GM18526 (cell line): ENCODE measurements around the gene HIBCH.

Experiments
- POLR2A ChIP-seq: IDR thresholded peaks from 3 replicates; pipeline ENCODE4 v1.6.1; 2011; ENCODE audit not compliant: insufficient read length; ENCODE audit errors: extremely low read depth

HIBCH gene

DNA sequence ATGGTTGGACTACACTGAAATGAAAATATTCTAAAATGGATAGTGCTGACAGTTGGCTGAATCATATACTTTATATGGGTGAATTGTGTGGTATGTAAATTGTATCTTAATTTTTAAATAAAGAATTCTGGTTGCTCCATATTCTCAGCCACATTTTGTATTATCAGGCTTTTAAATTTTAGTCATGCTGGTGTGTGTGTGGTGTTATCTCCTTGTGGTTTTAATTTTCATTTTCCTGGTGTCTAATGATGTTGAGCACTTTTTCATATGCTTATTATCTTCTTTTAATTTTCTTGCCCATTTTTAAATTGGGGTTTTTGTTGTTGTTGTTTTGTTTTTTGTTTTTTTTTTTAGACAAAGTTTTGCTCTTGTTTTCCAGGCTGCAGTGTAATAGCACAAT lies 3.8 kb upstream of the HIBCH start:
- TF ChIP-seq POLR2A = no peak

DNA sequence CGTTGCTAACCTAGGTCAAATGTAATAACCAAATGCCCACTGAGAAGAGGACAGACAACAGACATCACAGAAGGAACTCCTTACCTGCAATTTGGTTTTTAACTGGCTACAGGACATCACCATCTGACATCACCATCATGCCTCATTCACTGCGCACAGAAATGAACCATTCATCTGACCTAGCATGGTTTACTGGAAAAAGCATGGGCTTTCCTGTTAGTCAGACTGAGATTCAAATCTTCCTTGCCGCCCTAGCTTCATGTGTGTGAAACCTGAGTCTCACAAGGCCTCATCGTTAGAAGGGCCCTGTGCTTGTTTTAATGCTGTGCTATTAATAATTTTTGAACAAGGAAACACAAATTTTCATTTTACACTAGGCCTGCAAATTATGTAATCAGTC lies 1.1 kb upstream of the HIBCH start:
- TF ChIP-seq POLR2A = no peak

DNA sequence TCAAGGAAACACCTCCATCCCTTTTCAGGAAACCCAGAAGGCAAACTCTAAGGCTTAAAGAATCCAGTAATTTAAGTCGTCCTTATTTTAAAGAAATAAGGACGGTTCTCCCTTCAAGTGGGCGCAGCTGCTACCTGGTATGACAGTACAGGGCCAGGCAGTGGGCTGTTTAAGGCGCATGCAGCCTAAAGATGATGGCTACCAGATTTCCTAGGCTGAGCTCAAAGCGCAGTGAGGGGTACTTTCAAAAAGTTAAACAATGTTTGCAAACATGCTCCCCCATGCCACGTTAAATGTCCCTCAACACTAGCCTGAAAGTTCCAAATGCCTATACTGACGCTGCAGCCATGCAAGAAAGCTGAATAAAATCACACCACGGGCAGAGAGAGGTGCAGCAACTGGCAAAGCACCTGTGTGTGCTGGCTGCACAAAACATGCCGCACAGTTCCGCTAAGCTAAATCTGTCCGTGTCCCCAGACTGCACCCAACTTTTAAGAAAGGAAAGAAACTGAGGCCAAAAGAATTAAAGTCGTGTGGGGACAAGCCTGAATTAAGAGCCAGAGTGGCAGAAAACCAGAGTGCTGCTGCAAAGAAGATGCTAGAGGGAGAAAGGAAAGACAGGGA lies 583 bp downstream of the HIBCH start:
- no peak for TF ChIP-seq POLR2A

DNA sequence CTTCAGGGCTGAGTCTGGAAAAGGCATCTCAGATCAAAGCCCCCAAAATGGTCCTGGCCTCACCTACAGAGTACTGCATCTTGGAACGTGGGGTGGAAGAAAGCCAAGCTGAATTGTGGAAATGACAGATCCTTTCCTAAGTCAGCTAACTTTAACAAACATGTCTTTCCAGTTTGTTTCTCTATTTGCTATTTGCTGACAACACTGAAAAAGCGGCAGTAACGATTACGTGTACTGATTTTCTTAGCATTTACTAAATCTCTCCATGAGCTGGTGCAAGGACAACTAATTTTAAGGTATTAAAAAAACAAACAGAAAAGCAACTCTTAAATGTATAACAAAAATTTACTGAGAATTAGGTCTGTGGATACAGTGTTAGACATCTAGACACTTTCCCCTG lies 1.1 kb downstream of the HIBCH start:
- no peak for TF ChIP-seq POLR2A

DNA sequence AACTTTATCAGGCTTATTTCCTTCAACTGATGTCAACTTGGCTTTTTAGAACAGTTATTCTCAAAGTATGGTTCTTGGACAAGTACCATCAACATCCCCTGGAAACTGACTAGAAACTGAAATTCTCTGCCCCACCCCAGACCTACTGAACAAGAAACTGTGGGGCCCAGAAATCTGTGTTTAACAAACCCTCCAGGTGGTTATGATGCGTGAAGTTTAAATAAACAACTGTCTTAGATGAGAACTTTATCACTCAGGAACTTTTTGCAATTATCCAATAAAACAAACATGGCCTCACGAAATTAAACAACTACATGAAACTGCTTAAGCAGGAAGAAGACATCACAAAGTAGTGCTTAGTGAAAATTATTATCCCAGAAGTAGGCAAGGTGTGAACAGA lies 4.4 kb downstream of the HIBCH start:
- TF ChIP-seq POLR2A = no peak

DNA sequence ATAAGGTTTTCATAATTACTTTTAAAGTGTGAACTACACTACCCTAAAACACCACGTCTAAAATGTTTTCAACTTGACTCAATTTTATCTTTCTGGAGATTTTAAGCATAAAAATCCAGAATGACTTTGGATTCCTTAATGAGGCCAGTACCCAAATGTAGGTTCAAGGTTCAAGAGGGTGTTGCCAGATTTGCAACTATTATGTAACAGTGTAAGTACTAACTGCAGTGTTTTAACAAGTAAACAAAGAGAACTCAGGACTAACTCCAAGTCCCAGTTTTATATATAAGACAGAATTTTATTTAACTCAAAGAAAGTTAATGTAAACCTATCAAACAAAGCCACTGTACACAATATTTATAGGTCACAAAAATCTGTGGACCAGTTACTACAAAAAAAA lies 5.7 kb downstream of the HIBCH start:
- TF ChIP-seq POLR2A = no peak

DNA sequence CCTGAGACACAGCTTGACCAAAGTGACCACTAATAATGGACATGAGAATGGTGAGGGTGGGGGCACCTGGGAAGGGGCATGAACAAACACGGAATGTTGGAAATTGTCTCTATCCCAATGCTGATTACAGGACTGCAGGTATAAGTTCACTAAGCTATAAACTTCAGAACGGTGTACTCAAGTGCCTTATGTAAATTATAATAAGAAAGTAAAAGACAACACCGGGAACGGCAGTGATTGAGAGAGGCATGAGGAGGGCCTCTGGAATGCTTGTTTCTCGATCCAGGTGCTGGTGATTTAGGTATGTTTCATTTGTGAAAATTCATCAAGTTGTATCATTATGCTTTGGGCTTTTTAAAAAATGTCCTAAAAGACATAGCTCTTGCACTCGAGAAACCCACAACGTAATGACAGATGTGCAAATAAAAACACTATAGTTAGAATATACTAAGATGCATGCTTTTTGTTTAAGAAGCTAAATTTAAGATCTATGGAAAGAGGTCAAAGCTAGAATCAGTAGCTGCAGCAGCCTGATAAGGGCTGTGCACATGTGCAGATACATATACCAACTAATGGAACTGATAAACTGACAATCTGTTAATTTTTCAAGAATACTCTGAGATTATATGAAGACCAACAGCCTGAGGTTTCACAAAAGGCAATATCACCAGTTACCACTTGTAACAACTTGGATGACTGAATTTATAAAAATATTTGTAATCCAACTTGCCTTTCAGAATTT lies 7.6 kb downstream of the HIBCH start:
- TF ChIP-seq POLR2A = no peak

DNA sequence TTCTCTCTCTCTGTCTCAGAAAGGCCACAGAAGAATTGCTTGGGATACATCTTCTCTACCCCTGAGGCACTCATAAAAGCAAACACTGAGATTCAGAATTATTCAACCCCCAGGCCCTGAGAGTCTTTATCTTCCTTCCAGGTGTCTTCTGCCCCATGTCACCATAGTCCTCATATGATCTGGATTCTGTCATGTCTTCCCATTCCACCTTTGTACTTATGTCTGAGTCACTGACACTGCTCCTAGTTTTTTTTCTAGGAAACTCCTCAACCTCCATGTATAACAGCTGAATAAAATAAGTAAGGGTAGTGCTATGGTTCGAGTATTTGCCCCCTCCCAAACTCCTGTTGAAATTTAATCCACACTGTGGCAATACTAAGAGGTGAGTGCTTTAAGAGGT lies 11.6 kb downstream of the HIBCH start:
- TF ChIP-seq POLR2A = no peak

DNA sequence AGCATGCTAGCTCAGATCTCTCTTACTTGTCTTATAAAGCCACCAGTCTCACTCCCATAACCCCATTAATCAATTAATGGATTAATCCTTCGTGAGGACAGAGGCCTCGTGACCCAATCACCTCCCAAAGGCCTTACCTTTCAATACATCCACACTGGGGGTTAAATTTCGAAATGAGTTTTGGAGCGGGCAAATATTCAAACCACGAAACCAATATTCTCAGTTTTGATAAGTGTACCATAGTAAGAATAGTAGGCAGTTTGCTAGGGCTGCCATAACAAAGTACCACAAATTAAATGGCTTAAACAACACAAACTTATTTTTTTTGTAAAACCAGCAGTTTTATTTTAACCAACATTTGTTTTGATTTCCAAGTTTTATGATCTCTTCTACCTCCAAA lies 15.2 kb downstream of the HIBCH start:
- TF ChIP-seq POLR2A = no peak

DNA sequence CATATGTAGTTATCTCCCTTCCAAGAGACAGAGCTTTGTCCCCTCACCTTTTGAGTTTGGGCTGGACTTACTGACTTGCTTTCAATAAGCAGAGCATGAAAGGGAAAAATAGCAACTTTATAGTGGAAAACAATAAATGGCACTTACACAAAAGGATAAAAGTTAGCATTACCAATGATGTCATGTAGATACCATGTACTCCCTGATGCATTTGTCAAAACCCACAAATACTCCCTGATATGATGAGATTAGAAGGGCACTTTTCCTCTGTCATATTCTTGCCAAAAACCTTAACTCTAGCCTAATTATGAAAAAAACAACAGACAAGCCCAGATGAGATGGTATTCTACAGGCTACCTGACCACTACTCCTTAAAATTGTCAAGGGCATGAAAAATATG lies 16.0 kb downstream of the HIBCH start:
- no peak for TF ChIP-seq POLR2A

DNA sequence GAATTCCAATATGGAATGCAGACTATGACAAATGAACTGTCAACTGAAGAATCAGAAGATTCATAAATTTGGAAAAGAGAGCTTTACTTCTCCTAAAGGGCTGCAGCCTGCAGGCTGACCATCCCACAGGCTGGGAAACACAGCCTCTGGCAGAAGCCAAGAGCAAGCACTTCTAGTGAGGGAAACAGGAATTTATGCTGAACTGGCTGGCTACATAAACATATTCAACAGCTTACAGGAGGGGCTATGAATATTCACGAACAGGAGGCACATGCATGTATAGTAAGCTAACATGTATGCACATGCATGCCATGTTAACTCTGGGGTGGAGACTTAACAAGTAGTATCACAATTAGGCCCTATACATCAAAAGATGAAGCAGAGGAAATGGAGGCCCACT lies 17.6 kb downstream of the HIBCH start:
- TF ChIP-seq POLR2A = no peak

DNA sequence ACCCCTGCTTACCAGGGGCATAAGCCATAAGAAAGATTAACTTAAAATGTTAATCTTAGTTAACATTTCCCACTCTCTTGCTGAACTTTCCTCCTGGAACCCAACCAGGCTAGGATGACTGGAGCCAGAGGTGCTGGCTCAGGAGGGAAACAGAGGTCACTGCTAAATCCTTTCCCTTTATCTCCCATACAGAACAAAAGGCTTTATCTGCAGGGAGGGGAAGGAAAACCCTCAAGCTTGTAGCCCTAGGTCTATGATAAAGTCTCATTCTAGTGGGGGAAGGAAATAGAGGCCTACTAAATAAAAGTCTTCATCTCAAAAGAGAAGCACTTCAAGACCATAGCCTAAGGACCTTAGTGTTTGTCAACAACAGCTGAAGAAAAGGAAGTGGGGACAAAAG lies 18.6 kb downstream of the HIBCH start:
- no peak for TF ChIP-seq POLR2A

DNA sequence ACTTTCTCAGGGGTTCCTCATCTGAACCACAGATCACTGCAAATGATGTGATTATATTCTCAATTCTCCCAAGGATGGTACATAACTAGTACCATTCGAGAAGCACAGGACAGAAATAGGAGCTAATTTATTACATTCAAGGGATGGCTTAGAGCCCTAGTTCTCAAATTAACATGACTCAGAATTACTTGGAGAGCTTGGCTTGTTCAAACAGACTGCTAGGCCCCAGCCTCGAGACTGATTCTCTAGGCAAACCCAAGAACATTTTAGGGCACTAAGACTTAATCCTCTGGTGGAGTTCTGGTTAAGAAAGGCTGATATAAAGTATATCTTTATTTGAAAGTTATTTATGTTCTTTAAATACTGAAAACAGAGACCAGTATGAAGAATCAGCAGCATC lies 35.8 kb downstream of the HIBCH start:
- TF ChIP-seq POLR2A = no peak

DNA sequence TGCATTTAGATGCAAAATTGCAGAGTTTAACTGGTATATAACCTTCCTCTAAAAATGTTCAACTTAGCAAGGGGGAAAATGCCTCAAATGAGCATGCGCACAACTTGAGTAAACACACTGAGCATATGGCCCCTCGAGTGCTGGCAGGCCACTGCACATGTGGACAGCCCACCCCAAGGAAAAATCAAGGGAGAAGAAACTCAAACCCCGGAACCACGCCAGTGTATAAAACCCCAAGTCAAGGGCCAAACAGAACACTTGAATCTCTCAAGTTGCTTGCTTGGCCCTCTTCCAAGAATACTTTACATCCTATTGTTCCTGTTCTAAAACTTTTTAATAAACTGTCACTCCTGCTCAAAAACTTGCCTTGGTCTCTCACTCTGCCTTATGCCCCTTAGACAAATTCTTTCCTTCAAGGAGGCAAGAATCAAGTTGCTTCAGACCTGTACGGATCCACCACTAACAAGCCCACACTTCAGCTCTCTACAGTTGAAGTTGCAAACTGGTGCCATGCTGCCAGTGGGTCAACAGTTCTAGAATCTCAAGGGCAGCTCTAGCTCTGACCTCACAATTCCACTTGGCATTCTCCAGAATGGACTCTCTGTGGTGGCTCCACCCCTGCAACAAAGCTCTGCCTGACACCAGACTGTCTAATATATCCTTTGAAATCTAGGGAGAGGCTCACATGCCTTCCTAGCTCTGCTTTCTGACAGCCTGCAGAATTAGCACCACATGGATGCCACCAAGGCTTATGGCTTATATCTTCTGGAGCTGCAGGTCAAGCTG lies 38.9 kb downstream of the HIBCH start:
- TF ChIP-seq POLR2A = no peak

DNA sequence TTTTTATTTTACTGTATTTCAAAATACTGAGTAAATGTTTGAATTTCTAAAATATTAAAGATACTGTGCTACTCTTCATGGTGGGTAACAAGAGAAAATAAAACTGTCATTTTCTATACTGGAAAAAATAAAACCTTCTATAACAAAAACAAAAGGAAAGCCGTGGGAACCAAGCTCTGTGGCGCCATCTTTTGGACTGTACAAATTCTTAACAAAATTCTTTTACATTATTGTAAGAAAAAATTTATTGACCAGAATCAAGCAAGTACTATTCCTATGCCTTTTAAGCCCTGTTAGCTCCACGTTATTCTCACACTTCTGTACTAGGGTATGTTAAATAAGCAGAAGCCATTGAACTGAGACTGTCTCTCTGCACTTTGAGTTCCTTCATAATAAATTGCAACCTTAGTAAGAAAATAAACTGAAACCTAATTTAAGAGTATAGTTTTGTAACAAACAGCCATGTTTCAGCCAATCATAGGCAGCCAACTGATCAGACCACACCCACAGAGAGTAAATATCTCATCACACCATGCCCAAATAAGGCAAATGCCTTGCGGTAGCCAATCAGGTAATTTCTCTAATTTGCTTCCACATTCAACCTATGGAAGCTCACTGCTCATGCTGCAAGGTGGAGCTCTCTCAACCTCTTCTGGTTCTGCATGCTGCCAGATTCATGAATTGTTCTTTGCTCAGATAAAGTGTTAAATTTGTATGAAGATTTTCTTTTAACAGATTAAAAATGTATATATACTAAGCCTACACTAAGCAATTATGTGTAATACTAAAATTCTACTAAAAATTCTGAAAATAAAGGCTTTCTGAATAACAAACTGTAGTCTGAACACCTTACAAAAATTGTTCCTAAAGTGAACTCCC lies 42.2 kb downstream of the HIBCH start:
- TF ChIP-seq POLR2A = no peak
